SK-N-SH (cell line): Measurements from ENCODE around the gene TRIM46.

Experiments used
- EZH2phosphoT487 ChIP-seq: fragments of 200-600 bp; sonication (generic); IDR thresholded peaks from 2 replicates; pipeline ENCODE4 v1.6.1; 2017; ENCODE audit warnings: low read depth, mixed run types, mild to moderate bottlenecking, antibody characterized with exemption, moderate library complexity, borderline replicate concordance
- FOXM1 ChIP-seq: IDR thresholded peaks from 2 replicates; pipeline ENCODE4 v1.4.0; 2012; ENCODE audit warnings: low read depth, mild to moderate bottlenecking
- GATA2 ChIP-seq: sonication (generic); formaldehyde crosslinking; IDR thresholded peaks from 2 replicates; pipeline ENCODE4 v1.5.0; 2020; ENCODE audit warnings: mild to moderate bottlenecking, missing genetic modification reagents
- NRF1 ChIP-seq: IDR thresholded peaks from 2 replicates; pipeline ENCODE4 v1.6.1; 2012; ENCODE audit warnings: low read depth, mild to moderate bottlenecking, low read length
- POLR2AphosphoS5 ChIP-seq: IDR thresholded peaks from 2 replicates; pipeline ENCODE4 v1.6.1; 2012; ENCODE audit warnings: low read depth, low read length
- SIN3A ChIP-seq: IDR thresholded peaks from 2 replicates; pipeline ENCODE4 v1.6.1; 2012; ENCODE audit warnings: low read depth, mild to moderate bottlenecking, low read length, moderate library complexity, borderline replicate concordance
- SMC3 ChIP-seq: IDR thresholded peaks from 2 replicates; pipeline ENCODE4 v1.6.1; 2012; ENCODE audit warnings: low read depth, low read length, improper control_type of control experiment
- TAF1 ChIP-seq: IDR thresholded peaks from 2 replicates; pipeline ENCODE4 v1.6.1; 2012; ENCODE audit warnings: low read depth, mild to moderate bottlenecking, low read length, moderate library complexity, borderline replicate concordance
- TCF12 ChIP-seq: IDR thresholded peaks from 2 replicates; pipeline ENCODE4 v1.4.0; 2012
- TF ChIP-seq, protein P1 (sequence below): IDR thresholded peaks from 2 replicates; pipeline ENCODE4 v1.6.1; 2012; ENCODE audit warnings: mild to moderate bottlenecking, low read depth, low read length, moderate library complexity
- TF ChIP-seq, protein P2 (sequence below): fragments of 200-600 bp; sonication (generic); IDR thresholded peaks from 2 replicates; pipeline ENCODE4 v1.6.1; 2017; ENCODE audit warnings: antibody characterized with exemption, mild to moderate bottlenecking, moderate library complexity
- TF ChIP-seq, protein P3 (sequence below): IDR thresholded peaks from 2 replicates; pipeline ENCODE4 v1.4.0; 2012; ENCODE audit warnings: low read depth
- TF ChIP-seq, protein P4 (sequence below): IDR thresholded peaks from 2 replicates; pipeline ENCODE4 v1.4.0; 2012; ENCODE audit warnings: low read depth, borderline replicate concordance
- TF ChIP-seq, protein P5 (sequence below): fragments of 150-350 bp; IDR thresholded peaks from 2 replicates; pipeline ENCODE4 v1.6.1; 2017; ENCODE audit warnings: antibody characterized with exemption, low read length, low read depth, borderline replicate concordance

DNA sequence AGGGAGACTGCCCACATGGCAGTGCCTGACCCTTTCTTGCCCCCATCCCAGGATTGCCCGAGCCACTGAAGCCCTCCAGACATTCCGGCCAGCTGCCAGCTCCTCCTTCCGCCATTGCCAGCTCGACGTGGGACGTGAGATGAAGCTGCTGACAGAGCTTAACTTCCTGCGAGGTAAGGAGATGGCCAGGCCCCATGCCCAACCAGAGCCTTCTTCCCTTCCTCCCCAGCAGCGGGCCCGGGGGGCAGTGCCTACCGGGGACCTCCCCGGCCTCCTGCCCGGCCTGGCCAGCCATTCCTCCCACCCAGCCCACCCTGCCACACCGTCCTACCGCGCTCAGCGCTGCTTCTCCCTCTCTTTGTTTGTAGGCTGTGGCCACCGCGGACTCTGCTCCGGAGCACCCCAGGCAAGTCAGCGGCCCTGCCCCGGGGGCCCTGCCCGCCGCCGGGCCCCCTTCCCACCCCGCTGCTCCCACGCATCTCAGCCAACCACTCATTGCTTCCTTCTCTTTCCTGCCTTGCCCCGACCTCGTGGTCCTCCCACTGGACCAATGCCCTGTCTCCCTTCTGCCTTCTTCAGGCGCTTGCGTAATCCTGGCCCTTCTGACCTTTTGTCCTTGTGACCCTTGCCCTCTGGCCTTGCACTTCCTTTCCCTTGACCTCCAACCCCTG lies 4.9 kb downstream of the TRIM46 start:
- no peak for TF ChIP-seq TAF1
- TF ChIP-seq, protein P1, sequence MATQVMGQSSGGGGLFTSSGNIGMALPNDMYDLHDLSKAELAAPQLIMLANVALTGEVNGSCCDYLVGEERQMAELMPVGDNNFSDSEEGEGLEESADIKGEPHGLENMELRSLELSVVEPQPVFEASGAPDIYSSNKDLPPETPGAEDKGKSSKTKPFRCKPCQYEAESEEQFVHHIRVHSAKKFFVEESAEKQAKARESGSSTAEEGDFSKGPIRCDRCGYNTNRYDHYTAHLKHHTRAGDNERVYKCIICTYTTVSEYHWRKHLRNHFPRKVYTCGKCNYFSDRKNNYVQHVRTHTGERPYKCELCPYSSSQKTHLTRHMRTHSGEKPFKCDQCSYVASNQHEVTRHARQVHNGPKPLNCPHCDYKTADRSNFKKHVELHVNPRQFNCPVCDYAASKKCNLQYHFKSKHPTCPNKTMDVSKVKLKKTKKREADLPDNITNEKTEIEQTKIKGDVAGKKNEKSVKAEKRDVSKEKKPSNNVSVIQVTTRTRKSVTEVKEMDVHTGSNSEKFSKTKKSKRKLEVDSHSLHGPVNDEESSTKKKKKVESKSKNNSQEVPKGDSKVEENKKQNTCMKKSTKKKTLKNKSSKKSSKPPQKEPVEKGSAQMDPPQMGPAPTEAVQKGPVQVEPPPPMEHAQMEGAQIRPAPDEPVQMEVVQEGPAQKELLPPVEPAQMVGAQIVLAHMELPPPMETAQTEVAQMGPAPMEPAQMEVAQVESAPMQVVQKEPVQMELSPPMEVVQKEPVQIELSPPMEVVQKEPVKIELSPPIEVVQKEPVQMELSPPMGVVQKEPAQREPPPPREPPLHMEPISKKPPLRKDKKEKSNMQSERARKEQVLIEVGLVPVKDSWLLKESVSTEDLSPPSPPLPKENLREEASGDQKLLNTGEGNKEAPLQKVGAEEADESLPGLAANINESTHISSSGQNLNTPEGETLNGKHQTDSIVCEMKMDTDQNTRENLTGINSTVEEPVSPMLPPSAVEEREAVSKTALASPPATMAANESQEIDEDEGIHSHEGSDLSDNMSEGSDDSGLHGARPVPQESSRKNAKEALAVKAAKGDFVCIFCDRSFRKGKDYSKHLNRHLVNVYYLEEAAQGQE, result no peak
- no peak for TF ChIP-seq NRF1
- TF ChIP-seq FOXM1, result no peak
- TF ChIP-seq, protein P2, sequence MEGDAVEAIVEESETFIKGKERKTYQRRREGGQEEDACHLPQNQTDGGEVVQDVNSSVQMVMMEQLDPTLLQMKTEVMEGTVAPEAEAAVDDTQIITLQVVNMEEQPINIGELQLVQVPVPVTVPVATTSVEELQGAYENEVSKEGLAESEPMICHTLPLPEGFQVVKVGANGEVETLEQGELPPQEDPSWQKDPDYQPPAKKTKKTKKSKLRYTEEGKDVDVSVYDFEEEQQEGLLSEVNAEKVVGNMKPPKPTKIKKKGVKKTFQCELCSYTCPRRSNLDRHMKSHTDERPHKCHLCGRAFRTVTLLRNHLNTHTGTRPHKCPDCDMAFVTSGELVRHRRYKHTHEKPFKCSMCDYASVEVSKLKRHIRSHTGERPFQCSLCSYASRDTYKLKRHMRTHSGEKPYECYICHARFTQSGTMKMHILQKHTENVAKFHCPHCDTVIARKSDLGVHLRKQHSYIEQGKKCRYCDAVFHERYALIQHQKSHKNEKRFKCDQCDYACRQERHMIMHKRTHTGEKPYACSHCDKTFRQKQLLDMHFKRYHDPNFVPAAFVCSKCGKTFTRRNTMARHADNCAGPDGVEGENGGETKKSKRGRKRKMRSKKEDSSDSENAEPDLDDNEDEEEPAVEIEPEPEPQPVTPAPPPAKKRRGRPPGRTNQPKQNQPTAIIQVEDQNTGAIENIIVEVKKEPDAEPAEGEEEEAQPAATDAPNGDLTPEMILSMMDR, result no peak
- TF ChIP-seq SMC3, result no peak
- TF ChIP-seq, protein P3, sequence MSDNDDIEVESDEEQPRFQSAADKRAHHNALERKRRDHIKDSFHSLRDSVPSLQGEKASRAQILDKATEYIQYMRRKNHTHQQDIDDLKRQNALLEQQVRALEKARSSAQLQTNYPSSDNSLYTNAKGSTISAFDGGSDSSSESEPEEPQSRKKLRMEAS, result no peak
- TF ChIP-seq GATA2 (CRISPR knock-in tag), result no peak
- TF ChIP-seq, protein P4, sequence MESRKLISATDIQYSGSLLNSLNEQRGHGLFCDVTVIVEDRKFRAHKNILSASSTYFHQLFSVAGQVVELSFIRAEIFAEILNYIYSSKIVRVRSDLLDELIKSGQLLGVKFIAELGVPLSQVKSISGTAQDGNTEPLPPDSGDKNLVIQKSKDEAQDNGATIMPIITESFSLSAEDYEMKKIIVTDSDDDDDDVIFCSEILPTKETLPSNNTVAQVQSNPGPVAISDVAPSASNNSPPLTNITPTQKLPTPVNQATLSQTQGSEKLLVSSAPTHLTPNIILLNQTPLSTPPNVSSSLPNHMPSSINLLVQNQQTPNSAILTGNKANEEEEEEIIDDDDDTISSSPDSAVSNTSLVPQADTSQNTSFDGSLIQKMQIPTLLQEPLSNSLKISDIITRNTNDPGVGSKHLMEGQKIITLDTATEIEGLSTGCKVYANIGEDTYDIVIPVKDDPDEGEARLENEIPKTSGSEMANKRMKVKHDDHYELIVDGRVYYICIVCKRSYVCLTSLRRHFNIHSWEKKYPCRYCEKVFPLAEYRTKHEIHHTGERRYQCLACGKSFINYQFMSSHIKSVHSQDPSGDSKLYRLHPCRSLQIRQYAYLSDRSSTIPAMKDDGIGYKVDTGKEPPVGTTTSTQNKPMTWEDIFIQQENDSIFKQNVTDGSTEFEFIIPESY, result no peak
- no peak for TF ChIP-seq SIN3A
- TF ChIP-seq EZH2phosphoT487, result no peak
- no peak for TF ChIP-seq POLR2AphosphoS5
- TF ChIP-seq, protein P5, sequence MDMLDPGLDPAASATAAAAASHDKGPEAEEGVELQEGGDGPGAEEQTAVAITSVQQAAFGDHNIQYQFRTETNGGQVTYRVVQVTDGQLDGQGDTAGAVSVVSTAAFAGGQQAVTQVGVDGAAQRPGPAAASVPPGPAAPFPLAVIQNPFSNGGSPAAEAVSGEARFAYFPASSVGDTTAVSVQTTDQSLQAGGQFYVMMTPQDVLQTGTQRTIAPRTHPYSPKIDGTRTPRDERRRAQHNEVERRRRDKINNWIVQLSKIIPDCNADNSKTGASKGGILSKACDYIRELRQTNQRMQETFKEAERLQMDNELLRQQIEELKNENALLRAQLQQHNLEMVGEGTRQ, result no peak
- no peak for TF ChIP-seq TCF12
